Activated T-cell treated with anti-CD3 and anti-CD28 coated beads for 24 hours (primary cell): Measurements from ENCODE around the gene BAAT.

Experiments
- DNase-seq: peaks from one replicate; pipeline ENCODE4 v3.0.0-alpha.2; 2020; ENCODE audit warnings: low read depth

BAAT gene

DNA sequence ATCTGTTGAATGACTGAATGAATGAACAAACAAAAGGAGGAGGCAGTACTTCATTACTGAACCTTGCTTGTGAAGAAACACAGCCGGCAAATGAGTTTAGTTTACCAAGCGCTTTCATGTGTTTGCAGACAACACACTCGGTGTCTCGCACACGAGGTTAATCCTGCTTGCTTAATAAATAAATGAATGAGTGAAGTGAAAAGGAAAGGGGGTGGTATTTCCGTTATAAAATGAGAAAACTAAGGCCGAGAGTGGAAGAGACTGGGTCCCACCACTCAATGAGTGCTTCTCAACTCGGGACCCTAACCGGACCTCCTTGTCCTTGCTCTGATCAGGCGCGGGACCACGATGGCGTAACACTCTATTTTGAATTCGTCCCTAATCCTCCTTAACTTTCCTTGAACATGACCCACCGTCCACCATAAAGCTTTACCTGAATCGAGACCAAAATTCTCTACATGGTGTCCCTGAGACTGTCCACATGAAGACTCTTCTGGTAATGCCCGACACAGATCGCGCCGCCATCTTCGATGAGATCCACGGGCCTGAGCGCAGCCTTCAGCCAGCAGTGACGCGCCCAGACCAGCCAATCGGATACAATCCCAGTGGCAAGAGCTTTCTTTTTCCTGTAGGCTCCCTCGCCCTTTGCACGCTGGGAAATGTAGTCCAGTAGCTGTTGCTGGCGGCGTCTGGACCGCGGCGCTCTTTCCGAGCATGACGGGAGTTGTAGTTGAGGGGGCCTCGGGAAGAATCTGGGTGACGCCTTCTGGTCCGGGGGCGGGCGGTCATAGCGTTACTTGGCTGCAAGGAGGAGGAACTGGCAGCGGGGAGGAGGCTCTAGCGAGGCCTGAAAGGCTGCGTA, 13.5 kb upstream of the BAAT start, which contains the start of the genes MRPL50 and ZNF189:
Gene MRPL50 (minus strand): TSS at position 551 of the 862 bp plus-strand sequence. CDS start 26 bp downstream, at position 525.
Gene ZNF189 (plus strand): TSS at position 784 of the 862 bp plus-strand sequence. CDS start 306 bp downstream, outside the sequence.
- peak; percentile 94 for DNase-seq

- no peak for DNase-seq
Measured at GRCh38 chr9:101397746-101398067, 12.9 kb upstream of the BAAT start.

GRCh38 chr9:101394687-101395086, 9.9 kb upstream of the BAAT start:
- DNase-seq = no peak

- DNase-seq = no peak
Measured at GRCh38 chr9:101393135-101393534, 8.3 kb upstream of the BAAT start.

DNA sequence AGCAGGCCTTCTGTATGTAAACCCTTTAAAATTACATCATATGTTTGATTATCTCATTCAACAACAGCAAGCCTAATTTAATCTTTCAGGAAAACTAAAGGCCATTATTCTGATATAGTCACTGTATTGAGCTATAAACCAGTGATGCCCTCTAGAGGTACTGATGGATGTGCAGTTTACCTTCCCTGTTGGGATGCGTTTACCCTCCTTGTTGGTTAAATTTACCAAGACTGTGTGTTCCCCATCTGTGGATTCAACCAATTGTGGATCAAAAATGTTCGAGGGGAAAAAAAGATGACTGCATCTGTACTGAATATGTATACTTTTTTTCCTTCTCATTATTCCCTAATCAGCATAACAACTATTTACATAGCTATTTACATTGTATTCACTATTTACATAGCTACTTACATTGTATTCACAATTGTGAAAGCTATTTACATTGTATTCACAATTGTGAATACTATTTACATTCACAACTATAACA, 3.7 kb upstream of the BAAT start:
- DNase-seq = no peak

DNA sequence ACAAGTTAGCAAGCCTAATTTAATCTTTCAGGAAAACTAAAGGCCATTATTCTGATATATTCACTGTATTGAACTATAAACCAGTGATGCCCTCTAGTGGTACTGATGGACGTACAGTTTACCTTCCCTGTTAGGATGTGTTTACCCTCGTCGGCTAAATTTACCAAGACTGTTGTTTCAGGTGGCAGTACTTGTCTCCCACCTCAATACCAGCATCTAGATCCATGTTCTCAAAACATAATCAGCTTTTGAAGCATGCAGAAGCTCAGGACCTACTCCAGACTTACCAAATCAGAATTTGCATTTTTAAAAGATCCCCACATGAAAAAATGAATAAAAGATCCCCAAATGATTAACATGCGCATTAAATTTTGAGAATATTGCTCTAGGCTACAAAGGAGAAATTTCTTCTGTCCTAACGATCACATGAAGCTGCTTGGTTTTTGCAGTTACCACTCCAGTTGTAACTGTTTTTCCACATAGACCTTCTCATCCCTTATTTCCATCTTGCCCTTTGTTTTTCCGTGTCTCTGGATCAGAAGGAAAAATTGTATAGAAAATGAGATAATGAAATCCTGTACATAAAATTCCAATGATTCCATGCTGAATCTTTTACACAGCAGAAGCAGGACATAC, 3.2 kb upstream of the BAAT start:
- DNase-seq = no peak

GRCh38 chr9:101383361-101383760, 1.4 kb downstream of the BAAT start:
- DNase-seq = no peak

GRCh38 chr9:101381833-101382342, 2.9 kb downstream of the BAAT start:
- no peak for DNase-seq

- no peak for DNase-seq
Measured at GRCh38 chr9:101381118-101381517, 3.7 kb downstream of the BAAT start.

GRCh38 chr9:101380295-101380694, 4.5 kb downstream of the BAAT start:
- DNase-seq = no peak

DNA sequence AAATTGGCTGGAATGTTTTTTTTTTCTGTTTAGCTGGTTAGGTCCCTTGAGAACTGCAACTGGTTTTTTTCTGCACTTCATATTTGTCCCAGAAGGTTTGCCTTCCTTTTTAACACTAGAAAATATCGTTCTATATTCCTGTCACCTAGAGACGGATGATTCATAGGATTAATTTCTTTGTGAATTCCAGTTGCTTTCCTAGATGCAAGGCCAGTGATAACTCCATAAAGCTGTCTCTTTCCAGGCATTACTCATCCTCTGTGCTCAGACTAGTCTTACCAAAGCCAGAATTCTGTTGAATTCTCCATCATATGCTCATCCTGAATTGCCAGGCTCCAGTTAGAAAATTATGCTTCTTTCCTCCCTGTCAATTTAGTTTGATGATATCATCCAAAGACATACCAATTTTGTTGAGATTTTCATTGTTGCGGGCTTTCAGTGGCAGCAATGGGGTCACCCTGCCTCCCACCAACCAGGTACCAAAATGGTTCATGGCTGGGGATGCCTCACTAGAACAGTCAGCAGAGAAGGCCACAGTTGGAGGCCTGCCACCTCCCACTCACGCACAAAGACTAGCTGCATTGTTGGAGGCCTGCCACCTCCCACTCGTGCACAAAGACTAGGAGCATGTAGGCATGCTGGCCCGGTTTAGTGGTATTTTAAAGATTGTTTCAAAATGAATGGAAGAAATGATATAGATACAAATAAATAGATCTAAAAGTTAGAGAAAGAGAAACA, 8.5 kb downstream of the BAAT start:
- no peak for DNase-seq

GRCh38 chr9:101375546-101375945, 9.3 kb downstream of the BAAT start:
- no peak for DNase-seq

DNA sequence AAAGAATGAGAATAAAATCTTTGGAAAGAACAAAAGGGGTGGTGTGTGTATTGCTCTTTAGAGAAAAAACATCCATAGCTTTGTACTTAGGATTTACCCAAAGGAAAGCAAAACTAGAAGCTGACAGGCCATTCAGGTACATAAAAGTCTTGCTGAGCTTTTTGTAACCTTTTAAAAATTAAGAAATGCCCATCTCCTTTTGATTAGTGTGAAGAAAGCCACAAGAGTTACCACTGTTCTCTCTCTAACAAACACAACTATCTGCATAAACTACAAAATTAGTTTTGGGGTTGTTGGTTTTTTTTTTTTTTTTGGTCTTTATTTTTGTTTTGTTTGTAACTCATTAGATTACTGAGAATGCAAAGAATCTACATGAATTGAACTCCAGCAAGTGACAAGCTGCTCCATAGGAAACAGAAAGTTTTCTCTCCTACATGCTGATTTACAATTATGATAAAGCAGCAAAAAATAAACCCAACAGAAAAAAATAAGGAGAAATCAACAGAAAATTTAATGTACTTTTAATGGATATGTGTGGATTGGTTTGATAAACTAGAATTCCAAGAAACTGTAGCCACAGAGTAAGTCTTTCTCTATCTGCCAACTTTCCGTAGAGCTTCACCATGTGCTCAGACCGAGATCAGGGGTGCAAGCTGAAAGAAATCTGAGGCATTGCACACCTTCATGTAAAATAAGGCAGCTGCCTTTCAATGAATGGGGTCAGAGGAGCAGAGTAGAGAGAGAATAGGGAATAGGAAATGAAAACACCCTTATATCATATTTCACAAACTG, 12.3 kb downstream of the BAAT start:
- no peak for DNase-seq

GRCh38 chr9:101371813-101372212, 13.0 kb downstream of the BAAT start:
- DNase-seq = no peak

DNA sequence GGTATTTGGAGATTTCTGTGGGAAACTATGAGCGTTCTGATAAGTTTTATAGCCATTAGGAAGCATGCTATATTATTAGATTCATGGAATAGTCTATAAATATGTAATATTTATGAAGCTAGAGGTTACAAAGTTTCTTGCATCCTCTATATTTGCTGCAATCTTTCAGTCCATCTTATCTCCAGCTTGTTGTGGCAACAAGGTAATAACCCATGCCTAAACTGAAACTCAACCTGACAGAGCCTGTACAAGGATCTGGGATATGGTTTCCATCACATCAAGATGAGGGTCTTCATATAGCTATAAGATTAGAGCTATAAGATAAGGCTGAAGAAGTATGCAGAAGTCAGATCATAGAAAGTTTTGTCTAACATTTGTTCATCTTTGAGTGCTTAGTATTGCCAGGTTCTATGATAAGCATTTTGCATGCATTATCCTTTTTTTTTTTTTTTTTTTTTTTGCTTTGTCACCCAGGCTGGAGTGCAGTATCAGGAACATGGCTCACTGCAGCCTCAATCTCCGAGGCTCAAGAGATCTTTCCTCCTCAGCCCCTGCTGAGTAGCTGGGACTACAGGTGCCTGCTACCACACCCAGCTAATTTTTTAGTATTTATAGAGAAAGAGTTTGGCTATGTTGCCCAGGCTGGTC, 14.8 kb downstream of the BAAT start:
- DNase-seq = no peak

GRCh38 chr9:101369286-101369685, 15.5 kb downstream of the BAAT start:
- DNase-seq = no peak

GRCh38 chr9:101367323-101367722, 17.5 kb downstream of the BAAT start:
- DNase-seq = no peak

GRCh38 chr9:101366038-101366756, 18.6 kb downstream of the BAAT start:
- no peak for DNase-seq

DNA sequence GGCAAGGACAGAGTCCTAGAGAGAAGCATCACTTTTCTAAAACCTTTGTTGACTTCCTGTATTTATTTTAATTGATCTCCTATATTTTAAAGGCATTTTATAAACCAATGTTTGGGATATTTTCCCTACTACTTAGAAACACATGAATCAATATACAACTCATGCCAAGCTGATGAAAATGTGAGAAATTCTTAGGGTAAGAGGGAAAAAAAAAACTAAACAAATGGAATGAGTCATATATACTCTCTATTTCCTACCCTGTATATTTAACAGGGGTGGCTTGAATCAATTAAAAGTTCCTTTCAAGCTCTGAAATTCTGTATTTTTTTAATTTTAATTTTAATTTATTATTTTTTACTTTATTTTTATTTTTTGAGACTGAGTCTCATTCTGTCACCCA, 19.6 kb downstream of the BAAT start:
- DNase-seq = no peak

GRCh38 chr9:101362450-101362849, 22.4 kb downstream of the BAAT start:
- DNase-seq = no peak
